GM12878 (cell line): ENCODE results near the gene CARD11. TPM values are rescaled to one million over a fixed set of nuclear protein-coding genes. Genes with fewer than 3 reads are reported as not detected.

Experiments
- ATAC-seq: fragments of 200-7000 bp; cut with Tn5 transposase; 3 replicates; pipeline ENCODE4 v1.9.1; 2020; ENCODE audit warnings: mild to moderate bottlenecking, moderate library complexity
- BruUV-seq: library from RNA; stranded (reverse); fragments of 400-500 nt; replicated peaks from 2 replicates; lab custom pipeline; 2021; lab: Mats Ljungman, UMichigan
- CTCF ChIA-PET: fragments of 300-600 bp; sonication (Branson Sonifier 250); formaldehyde crosslinking; extraction: SDS; loops from one replicate; lab custom pipeline; 2021; ENCODE audit warnings: inconsistent platforms; lab: Yijun Ruan, JAX
- POLR2A ChIA-PET: fragments of 350-600 bp; formaldehyde crosslinking; extraction: SDS; loops from one replicate; lab custom pipeline; 2021; ENCODE audit warnings: inconsistent platforms; lab: Charles Lee
- RAD21 ChIA-PET: fragments of 300-600 bp; sonication (Branson Sonifier 250); formaldehyde crosslinking; loops from one replicate; lab custom pipeline; 2023; ENCODE audit warnings: antibody characterized with exemption; ENCODE audit not compliant: unreplicated experiment; lab: Charles Lee
- SMC1A ChIA-PET: fragments of 300-600 bp; sonication (Branson Sonifier 250); formaldehyde crosslinking; loops from one replicate; lab custom pipeline; 2023; ENCODE audit not compliant: unreplicated experiment, uncharacterized antibody; lab: Charles Lee
- DNase-seq: peaks from one replicate; pipeline ENCODE4 v3.0.0-alpha.2; 2011; ENCODE audit warnings: low read depth, low spot score
- FAIRE-seq: peaks from 3 replicates; lab custom pipeline; 2011; peaks lifted over from hg19 to GRCh38; lab: Jason Lieb, UNC
- H2AFZ ChIP-seq: 2 replicates; pipeline ENCODE4 v1.6.0; 2011; ENCODE audit warnings: low read depth, low read length, control low read depth; ENCODE audit not compliant: control insufficient read depth
- H3K27ac ChIP-seq: 2 replicates; pipeline ENCODE4 v1.5.1; 2011; ENCODE audit warnings: control low read depth; ENCODE audit not compliant: control insufficient read depth, insufficient read depth
- H3K27me3 ChIP-seq, 2 experiments: replicated peaks in 1 of 2; 2 replicates each; pipeline versions ENCODE4 v1.6.0 to v1.6.1; 2011; ENCODE audit warnings: low read length in 1 of 2; ENCODE audit not compliant: control insufficient read depth in 2 of 2, insufficient read depth in 2 of 2
- H3K36me3 ChIP-seq, 2 experiments: 2 replicates each; pipeline ENCODE4 v1.5.1; 2011; ENCODE audit warnings: low read length in 1 of 2; ENCODE audit not compliant: control insufficient read depth in 2 of 2, insufficient read depth in 2 of 2
- H3K4me1 ChIP-seq: 2 replicates; pipeline ENCODE4 v1.6.1; 2011; ENCODE audit warnings: mild to moderate bottlenecking, low read length, moderate library complexity, mixed read lengths; ENCODE audit not compliant: control insufficient read depth, insufficient read depth
- H3K4me2 ChIP-seq: 2 replicates; pipeline ENCODE4 v1.6.0; 2011; ENCODE audit warnings: control low read depth; ENCODE audit not compliant: control insufficient read depth, insufficient read depth
- H3K4me3 ChIP-seq: fragments of 200-600 bp; sonication (generic); 2 replicates; pipeline ENCODE4 v1.5.1; 2016
- H3K79me2 ChIP-seq: 2 replicates; pipeline ENCODE4 v1.6.0; 2011; ENCODE audit warnings: low read length; ENCODE audit not compliant: control insufficient read depth, insufficient read depth
- H3K9ac ChIP-seq: 2 replicates; pipeline ENCODE4 v1.8.0; 2011; ENCODE audit warnings: low read length, control low read depth, mixed read lengths; ENCODE audit not compliant: control insufficient read depth, insufficient read depth
- H3K9me3 ChIP-seq: replicated peaks from 3 replicates; pipeline ENCODE4 v1.5.1; 2011; ENCODE audit warnings: mild to moderate bottlenecking, low read length; ENCODE audit not compliant: control insufficient read depth, insufficient read depth
- H4K20me1 ChIP-seq: 2 replicates; pipeline ENCODE4 v1.6.0; 2011; ENCODE audit not compliant: control insufficient read depth, insufficient read depth
- ATF7 ChIP-seq: fragments of 450-650 bp; IDR thresholded peaks from 2 replicates; pipeline ENCODE4 v1.6.1; 2016; ENCODE audit warnings: low read depth, mild to moderate bottlenecking
- BCL3 ChIP-seq: IDR thresholded peaks from 2 replicates; pipeline ENCODE4 v1.6.1; 2011; ENCODE audit warnings: borderline replicate concordance, low read depth, mild to moderate bottlenecking, moderate library complexity, low read length; ENCODE audit not compliant: insufficient read depth, poor library complexity, severe bottlenecking
- CHD1 ChIP-seq: IDR thresholded peaks from 2 replicates; pipeline ENCODE4 v1.6.1; 2012; ENCODE audit warnings: low read depth, low read length, improper control_type of control experiment
- EED ChIP-seq: sonication (generic); IDR thresholded peaks from 2 replicates; pipeline ENCODE4 v1.6.1; 2016; ENCODE audit warnings: antibody characterized with exemption, low read depth
- ETV6 ChIP-seq, 2 experiments: fragments of 450-650 bp in 1 of 2; IDR thresholded peaks in 1 of 2; conservative IDR thresholded peaks in 1 of 2; 2 replicates each; pipeline ENCODE4 v1.6.1; 2014; ENCODE audit warnings: antibody characterized with exemption in 1 of 2, borderline replicate concordance in 1 of 2, low read depth in 1 of 2, mild to moderate bottlenecking in 1 of 2, moderate library complexity in 1 of 2
- IKZF2 ChIP-seq, 2 experiments: fragments of 450-650 bp; IDR thresholded peaks; 2 replicates each; pipeline ENCODE4 v1.6.1; 2017; ENCODE audit warnings: mild to moderate bottlenecking in 2 of 2, moderate library complexity in 2 of 2
- RELB ChIP-seq: fragments of 450-650 bp; IDR thresholded peaks from 2 replicates; pipeline ENCODE4 v1.6.1; 2017; ENCODE audit warnings: low read depth, mild to moderate bottlenecking, moderate library complexity
- SIX5 ChIP-seq: IDR thresholded peaks from 2 replicates; pipeline ENCODE4 v1.6.1; 2011; ENCODE audit warnings: mild to moderate bottlenecking, low read depth, low read length, moderate library complexity; ENCODE audit not compliant: severe bottlenecking
- TARDBP ChIP-seq: IDR thresholded peaks from 2 replicates; pipeline ENCODE4 v1.6.1; 2016; ENCODE audit warnings: borderline replicate concordance
- TCF3 ChIP-seq: IDR thresholded peaks from 2 replicates; pipeline ENCODE4 v1.6.1; 2012; ENCODE audit warnings: low read depth, mild to moderate bottlenecking, low read length, borderline replicate concordance; ENCODE audit not compliant: insufficient read depth
- WGBS: methylation state at CpG from one replicate; pipeline ENCODE4 v1.1.6; 2016; ENCODE audit warnings: low lambda C conversion rate; ENCODE audit not compliant: insufficient replicate concordance, insufficient coverage; ENCODE audit errors: missing lambda C conversion rate; 5-methylcytosine and 5-hydroxymethylcytosine counted together
- in situ Hi-C: fragments of 300-500 bp; cut with MboI; formaldehyde crosslinking; loops from 9 replicates; pipeline ENCODE4 v1.14.3; 2018; ENCODE audit warnings: mixed read lengths
- intact Hi-C: fragments of 100-400 bp; cut with micrococcal nuclease; formaldehyde crosslinking; loops from one replicate; pipeline ENCODE4 v1.14.2; 2022; ENCODE audit not compliant: unreplicated experiment
- polyA plus RNA-seq, 11 experiments: library from polyadenylated mRNA; depleted of rRNA in 4 of 11; unstranded in 6 of 11; stranded (reverse) in 5 of 11; fragments of >200 nt; fragmentation: Nextera tagmentation in 4 of 11; fragmentation: Illumina TruSeq in 1 of 11; extraction: Ambion mirVana in 4 of 11; extraction: Trizol in 1 of 11; gene quantifications; 1 replicate in 1 of 11; 2 replicates in 10 of 11; pipeline versions ENCODE4 v1.2.1 to v1.2.3, GENCODE V29; 2011 to 2016; ENCODE audit warnings: inconsistent platforms in 2 of 11, missing spikeins in 2 of 11, low read depth in 1 of 11
- total RNA-seq, 4 experiments: library from RNA; depleted of rRNA in 3 of 4; stranded (reverse); fragments of >200 nt in 3 of 4; fragmentation: Illumina TruSeq in 1 of 4; extraction: Trizol in 1 of 4; gene quantifications; 2 replicates each; pipeline versions ENCODE4 v1.2.1 to v1.2.3, GENCODE V29; 2013 to 2021

The CARD11 gene
- total and polyA plus RNA-seq, 10 of the 15 experiments (the other 5 are each of a cell fraction or from before 2014, with no cell fraction given) = 0.27 to 72.0 (median 28.4) TPM

DNA sequence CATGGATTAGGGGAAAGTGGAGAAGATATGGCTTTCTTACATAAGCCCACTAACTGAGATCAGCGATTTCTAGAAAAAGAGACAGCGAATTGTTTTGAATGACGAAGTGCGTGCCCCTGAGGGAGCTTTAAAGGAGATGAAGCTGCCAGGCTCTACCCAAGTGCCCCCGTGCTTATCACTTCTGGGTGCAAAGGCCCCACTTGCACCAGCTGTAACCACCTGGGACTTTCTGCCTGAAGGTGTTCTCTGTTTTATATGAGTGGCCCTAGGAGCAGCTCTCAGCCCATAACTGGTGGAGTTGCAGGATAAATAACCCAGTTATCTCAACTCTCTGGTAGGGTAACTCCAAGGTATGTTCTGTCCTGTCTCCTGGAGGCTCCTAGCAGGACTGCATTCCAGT is 20.4 kb upstream of the CARD11 start:
- H3K4me2 ChIP-seq = no peak overlapping the region
- ATAC-seq (no peak), FAIRE-seq (peak; percentile 61), DNase-seq (no peak)
- intact Hi-C loops (no loop called here), in situ Hi-C loops (no loop called here)
- no peaks in the 10 kb centered on the region for H4K20me1 ChIP-seq
- H3K9ac ChIP-seq = no peak overlapping the region
- H3K36me3 ChIP-seq = no peaks in the 10 kb centered on the region
- SMC1A ChIA-PET = interaction anchor here (0.7 to 8.7 kb wide), 10 partner anchors 11 to 177 kb away, joined by 3 to 67 read pairs (median 14); partner anchors contain the start of gene CARD11
- 53% methylated on average over 5 of the region's 5 CpGs for WGBS
- CTCF ChIA-PET = interaction anchor here (0.8 to 7.1 kb wide), 10 partner anchors 10 to 198 kb away, joined by 3 to 72 read pairs (median 14); partner anchors contain the start of gene CARD11
- H3K27ac ChIP-seq = no peak overlapping the region
- H3K4me3 ChIP-seq = no peak overlapping the region
- POLR2A ChIA-PET = interaction anchor here (1.6 to 3.6 kb wide), 2 partner anchors 28 to 171 kb away, joined by 4 to 15 read pairs; no protein-coding TSS in a partner anchor
- no peaks in the 10 kb centered on the region; the same call in 2 of the 3 replicates for H3K9me3 ChIP-seq
- no peaks in the 10 kb centered on the region for H3K79me2 ChIP-seq
- H3K4me1 ChIP-seq = peaks cover 47% of the 10 kb centered on the region
- BruUV-seq = no TSS peak
- no peaks in the 10 kb centered on the region for H3K27me3 ChIP-seq
- TF ChIP-seq CHD1 = no peak
- 0 out of 2 replicates have a peak, but pooled peaks have one; percentile 34 for TF ChIP-seq TCF3
- no peak for TF ChIP-seq TARDBP
- TF ChIP-seq, all 136 proteins: peak for 1
- H2AFZ ChIP-seq = no peak overlapping the region; the same call in none of the 2 replicates
- RAD21 ChIA-PET = interaction anchor here (1.4 to 4.3 kb wide), 5 partner anchors 10 to 198 kb away, joined by 3 to 38 read pairs (median 7); partner anchors contain the start of gene CARD11

- Histone ChIP-seq H3K9ac (0 out of 2 replicates have a peak overlapping the region, but pooled peaks have one; percentile 8), H3K27ac (peak overlapping the region; percentile 28), H2AFZ (peak overlapping the region; percentile 75), H3K4me3 (no peak overlapping the region), H3K79me2 (no peaks in the 10 kb centered on the region), H3K4me2 (peak overlapping the region; percentile 63), H3K36me3 (no peaks in the 10 kb centered on the region), H3K4me1 (peaks cover 42% of the 10 kb centered on the region), H3K27me3 (no peaks in the 10 kb centered on the region), H3K9me3 (no peaks in the 10 kb centered on the region; the same call in 2 of the 3 replicates), H4K20me1 (no peaks in the 10 kb centered on the region)
- in situ Hi-C loops = no loop called here
- ChIA-PET RAD21 (interaction anchor here (0.7 to 4.3 kb wide), 6 partner anchors 11 to 197 kb away, joined by 3 to 32 read pairs (median 4); partner anchors contain the start of gene CARD11), POLR2A (interaction anchor here (0.6 to 1.9 kb wide), 3 partner anchors 13 to 30 kb away, joined by 3 to 7 read pairs (median 3); partner anchors contain the start of gene CARD11), CTCF (interaction anchor here (1.2 to 7.1 kb wide), 5 partner anchors 20 to 198 kb away, joined by 3 to 72 read pairs (median 34); partner anchors contain the start of gene CARD11), SMC1A (interaction anchor here (0.9 to 8.7 kb wide), 9 partner anchors 12 to 169 kb away, joined by 3 to 58 read pairs (median 4); partner anchors contain the start of gene CARD11)
- DNase-seq (no peak), FAIRE-seq (peak; percentile 78), ATAC-seq (peak; percentile 84)
- BruUV-seq = no TSS peak
- WGBS = 35% methylated on average over 7 of the region's 7 CpGs
- intact Hi-C loops = no loop called here
- TF ChIP-seq ATF7 (0 out of 2 replicates have a peak, but pooled peaks have one; percentile 14), BCL3 (peak; percentile 18), RELB (peak; percentile 28; the same call in 1 of the 2 replicates), ETV6 (conservative IDR thresholded peaks at IDR 0.05 in 1 of 2, IDR thresholded peaks at IDR 0.05 in 1 of 2; ENCODE audit: borderline replicate concordance in 1 of 2, low read depth in 1 of 2) (0 out of 4 replicates have a peak, but pooled peaks of 1 of the 2 experiments have one; percentile 34), SIX5 (no peak), EED (0 out of 2 replicates have a peak, but pooled peaks have one; percentile 25), IKZF2 (IDR thresholded peaks at IDR 0.05) (peak; percentile 13 to 24; a peak in 1 of 4 replicates)
These were observed 19.5 kb upstream of the CARD11 start for GRCh38 chr7:3063016-3063753.
